Measurements from ENCODE around the gene ZBTB20.
"Not testable (repeated sequence)": the region's sequence is repeated elsewhere in the genome, so short reads cannot be mapped to it uniquely, and the experiment has no call there.

ZBTB20 gene

DNA sequence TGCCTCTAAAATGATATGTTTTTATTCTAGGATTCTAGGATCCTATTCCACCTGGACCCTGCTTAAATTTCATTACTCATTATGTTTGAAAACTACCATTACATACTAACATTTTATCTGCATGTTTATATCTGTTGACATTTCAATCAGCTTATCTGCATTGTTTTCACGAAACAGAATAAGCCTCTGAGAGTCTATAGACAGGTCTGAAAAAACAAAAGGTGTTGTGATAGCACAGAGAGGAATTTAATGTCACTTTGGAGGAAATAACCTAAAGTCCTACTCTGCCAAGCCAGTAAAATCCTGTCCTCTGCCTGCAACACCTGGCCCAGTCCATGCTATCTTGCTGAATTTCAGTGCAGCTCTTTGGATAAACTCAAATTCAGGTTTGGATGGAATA, 315.2 kb downstream of the ZBTB20 start:
- DNase-seq (ENCODE audit: low read depth in 2 of 2): no peak

DNA sequence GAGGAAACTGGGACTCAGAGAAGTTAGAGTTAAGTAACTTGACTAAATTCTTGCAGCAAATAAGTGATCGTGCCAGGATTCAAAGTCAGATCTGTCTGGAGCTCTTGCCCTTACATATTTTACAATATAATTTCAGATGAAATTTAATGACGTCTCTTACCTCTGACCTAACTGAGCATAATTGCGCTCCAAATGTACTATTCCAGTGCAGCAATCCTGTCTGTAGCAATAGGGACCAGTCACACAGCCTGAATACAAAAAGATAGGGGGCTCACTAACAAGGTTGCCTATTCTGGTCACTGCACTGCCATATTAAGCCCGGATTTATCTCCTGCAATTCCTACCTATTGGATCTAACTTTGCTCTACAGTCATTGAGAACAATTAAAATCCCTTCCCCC, 316.4 kb downstream of the ZBTB20 start:
- DNase-seq (ENCODE audit: low read depth in 2 of 2): no peak

DNA sequence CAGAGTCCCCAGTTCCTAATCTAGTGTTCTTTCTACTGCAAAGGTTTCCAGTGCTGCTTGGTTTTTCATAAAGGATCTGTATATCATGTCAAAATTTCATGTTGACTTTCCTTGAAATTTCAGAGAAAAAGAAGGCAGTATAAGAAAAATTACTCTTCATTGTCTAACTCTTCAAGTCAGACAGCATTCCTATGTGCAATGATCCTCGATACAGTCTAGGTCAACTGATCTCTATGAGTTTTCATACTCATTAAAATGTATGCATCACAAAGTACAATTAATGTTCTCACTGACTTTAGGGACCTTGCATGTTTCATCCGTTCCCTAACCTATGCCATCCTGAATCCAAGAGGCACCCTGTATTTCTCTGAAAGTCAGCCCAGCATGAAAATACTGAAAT, 317.3 kb downstream of the ZBTB20 start:
- no peak for DNase-seq (ENCODE audit: low read depth in 2 of 2)

DNA sequence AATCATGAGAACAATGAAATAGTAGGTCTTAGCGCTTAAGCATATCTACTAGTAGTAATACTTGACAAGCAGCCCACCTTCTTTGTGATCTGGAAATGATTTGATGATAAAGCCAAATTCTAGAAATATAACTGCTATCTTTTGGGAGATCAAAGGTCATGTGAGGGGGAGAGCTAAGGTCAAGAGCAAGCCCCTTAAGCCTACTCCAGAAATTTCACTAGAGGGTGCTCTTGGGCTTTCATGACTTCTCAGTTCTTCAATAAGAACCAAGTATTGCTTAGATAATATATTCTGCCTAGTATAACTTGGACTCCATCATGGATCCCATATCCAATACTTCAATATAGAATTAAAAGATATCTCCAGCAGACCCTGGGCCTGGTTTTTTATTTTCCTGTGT, 319.6 kb downstream of the ZBTB20 start:
- no peak for DNase-seq (ENCODE audit: low read depth in 2 of 2)

DNA sequence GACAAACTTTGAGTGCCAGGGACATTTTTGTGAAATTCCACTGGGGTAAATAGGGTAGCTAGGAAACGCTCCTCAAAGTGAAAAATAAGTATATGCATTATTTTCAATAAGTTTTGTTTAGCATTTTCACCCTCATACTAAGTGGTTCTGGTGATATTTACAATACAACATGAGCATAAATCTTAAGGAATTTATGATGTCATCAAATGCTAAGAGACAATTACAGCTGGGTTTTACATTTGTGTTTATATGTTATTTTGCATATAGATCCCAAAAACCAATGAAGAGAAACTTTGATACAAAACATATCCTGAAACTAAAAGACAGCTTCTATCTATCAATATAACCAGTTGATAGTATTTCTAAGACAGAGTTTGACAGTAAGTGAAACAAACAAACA, 323.1 kb downstream of the ZBTB20 start:
- no peak for DNase-seq (ENCODE audit: low read depth in 2 of 2)

DNA sequence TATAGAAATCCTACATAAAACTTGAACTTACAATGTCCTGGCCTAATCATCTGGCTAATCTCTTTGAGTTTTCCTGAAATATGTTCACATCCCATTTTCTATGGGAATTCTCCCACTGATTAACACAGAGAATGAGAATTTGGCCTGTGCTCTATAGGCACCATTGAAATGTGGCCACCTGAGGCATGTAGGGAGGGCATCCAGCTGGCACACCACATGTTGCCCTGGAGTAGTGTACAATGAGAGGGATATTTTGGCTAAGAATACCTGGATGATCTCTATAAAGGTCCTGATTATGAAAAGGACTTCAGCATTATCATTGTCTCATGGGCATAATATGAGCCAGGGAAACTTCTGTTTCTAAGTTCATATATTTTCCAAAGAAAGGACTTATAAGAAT, 324.0 kb downstream of the ZBTB20 start:
- DNase-seq (ENCODE audit: low read depth in 2 of 2): no peak

DNA sequence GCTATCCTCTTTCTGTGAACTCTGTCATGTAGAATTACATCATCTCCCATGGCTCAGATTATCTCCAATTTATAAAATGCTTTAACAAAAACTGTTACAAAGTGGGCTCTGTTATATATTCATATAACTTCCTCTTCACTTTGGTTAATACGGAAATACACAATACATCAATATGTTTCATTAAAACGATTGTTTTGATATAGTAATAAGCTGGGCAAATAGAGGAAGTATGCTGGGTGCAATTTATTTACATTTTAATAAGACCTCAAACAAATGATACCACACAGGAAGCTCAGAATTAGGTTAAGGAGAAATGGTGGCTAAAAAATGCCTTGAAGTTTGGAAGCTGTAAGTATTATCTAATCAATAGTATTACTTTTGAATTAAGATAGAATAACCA, 331.0 kb downstream of the ZBTB20 start:
- no peak for DNase-seq (ENCODE audit: low read depth in 2 of 2)

DNA sequence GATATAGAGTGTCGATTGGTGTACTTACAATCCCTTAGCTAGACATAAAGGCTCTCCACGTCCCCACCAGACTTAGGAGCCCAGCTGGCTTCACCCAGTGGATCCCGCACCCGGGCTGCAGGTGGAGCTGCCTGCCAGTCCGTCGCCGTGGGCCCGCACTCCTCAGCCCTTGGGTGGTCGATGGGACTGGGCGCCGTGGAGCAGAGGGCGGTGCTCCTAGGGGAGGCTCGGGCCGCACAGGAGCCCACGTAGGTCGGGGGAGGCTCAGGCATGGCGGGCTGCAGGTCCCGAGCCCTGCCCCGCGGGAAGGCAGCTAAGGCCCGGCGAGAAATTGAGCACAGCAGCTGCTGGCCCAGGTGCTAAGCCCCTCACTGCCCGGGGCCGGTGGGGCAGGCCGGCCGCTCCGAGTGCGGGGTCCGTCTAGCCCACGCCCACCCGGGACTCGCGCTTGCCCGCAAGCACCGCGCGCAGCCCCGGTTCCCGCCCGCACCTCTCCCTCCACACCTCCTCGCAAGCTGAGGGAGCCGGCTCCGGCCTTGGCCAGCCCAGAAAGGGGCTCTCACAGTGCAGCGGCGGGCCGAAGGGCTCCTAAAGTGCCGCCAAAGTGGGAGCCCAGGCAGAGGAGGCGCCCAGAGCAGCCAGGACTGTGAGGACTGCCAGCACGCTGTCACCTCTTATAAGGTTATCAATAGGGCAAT, 334.4 kb downstream of the ZBTB20 start:
- not testable (repeated sequence) for DNase-seq (ENCODE audit: low read depth in 2 of 2)

DNA sequence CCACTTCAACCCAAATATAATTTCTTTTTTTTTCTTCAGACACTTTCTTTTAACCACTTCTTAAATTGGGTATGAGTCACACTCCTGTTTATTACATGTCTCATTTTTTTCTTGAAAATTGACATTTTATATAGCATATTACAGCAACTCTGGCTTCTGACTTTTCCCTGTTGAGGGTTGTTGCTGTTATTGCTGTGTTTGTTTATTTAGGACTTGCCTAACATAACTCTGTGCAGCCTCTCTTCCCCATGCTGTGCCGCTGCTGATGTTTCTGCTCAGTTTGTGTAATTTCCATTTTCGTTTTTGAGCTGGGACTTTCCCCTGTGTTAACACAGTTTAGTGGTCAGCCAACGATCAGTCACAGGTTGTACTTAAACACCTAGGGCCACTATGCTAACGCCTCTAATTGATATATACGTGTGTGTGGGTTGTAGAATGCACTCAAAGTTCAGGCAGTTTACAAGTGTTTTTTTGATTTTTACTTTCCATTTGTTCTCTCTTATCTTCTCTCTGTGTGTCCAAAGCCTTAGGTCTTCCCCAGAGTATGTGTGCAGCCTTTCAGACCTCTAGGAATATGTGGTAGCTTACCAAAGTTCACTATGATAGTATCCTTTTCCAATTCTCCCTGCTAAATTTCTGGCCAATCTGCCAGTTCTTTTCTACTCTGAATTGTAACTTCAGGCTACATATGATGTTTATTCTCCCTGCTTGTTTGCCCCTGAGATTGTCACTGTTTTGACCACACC, 337.2 kb downstream of the ZBTB20 start:
- DNase-seq (ENCODE audit: low read depth in 2 of 2): no peak

DNA sequence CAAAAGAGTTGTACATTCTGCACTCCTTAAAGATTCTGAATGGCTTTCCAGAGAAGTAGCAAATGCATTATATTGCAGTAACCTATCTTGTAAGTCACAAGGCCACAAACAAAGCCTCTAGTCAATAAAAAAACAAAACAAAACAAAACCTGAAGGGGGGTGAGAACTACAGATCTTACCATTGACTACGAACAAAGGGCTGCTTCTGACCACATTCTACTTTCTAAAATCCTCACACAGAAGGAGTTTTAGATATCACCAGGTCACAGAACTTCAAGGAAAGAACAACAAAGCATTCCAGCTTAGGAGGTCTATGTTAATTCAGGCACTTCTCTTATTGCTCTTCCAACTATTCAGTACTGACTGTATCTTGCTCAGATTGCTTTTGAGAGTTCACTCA, 343.0 kb downstream of the ZBTB20 start:
- DNase-seq (ENCODE audit: low read depth in 2 of 2): no peak

DNA sequence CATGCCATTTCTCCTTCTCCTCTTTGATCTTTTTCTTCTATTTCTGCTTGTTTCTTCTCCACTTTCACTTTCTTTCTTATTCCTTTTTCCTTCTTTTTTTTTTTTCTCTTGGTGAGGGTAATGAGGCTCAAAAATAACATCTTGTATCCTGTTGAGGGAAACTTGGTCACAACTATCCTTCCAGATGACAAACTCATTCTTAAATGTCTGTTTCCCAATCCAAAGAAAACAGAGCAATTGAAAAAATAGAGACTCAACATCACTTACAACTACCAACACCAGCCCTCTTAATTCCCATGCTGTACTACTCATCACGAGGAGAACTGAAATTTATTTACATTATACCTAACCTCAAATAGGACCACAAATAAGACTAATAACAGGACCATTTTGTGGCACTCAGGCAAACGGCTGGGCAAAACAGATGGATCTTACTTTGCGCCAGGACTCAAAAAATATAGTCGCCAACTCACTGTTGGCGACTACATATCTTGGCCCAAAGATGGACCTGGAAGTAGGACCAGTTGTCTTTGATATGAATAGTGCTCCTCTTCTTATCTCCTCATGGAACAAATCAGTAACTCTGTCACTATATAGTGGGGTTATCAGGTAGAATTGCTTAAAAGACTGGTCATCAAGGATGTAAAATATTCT, 343.9 kb downstream of the ZBTB20 start:
- no peak for DNase-seq (ENCODE audit: low read depth in 2 of 2)

DNA sequence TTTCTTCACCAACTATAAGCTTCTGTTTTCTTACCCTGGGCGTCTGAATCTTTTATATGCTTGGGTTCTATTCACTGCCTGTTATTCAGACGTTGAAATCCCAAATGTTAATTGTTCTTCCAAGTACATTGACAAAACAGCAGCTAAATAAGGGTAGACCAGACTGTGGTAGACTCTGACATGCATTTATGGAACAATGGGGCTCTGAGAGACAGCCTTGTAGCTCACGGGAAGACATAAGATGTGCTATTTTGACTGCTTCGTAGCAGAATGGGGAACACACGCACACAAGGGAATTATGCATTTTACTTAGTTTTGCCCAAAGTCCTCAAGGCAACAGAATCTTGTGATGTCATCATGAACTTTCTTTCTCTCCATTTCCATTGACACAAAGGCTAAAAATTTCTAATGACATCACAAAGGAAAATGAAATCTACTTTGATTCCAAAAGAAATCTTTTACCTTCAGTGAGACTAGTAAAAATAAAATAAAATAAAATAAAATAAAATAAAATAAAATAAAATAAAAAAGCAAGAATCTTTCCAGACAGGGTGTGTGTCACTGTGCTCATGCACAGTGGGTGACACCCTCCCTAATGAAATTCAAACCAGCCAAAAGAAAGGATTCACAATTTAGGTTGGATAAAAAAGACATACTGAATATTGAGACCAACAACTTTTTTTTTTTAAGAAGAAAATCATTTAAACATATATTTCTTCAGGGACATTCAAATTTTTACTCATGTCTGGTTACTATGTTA, 346.6 kb downstream of the ZBTB20 start:
- no peak for DNase-seq (ENCODE audit: low read depth in 2 of 2)

DNA sequence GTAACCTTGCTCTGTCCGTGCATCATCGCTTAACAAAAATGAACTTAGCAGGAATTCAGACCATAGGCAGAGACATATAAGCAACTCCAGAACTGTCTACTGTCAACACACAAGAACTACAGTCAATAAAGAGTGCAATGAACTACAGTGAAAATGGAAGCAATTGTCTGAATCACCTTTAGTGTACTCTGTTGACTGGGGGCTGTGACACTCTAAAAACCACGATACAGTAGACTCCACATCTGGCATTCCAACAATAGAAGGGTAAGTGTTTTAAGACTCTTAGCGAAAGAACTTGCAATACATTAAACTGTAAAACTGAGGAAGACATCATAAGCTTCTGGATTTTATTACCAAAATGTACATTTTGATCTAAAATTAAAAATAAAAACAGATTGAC, 347.3 kb downstream of the ZBTB20 start:
- DNase-seq (ENCODE audit: low read depth in 2 of 2): no peak

DNA sequence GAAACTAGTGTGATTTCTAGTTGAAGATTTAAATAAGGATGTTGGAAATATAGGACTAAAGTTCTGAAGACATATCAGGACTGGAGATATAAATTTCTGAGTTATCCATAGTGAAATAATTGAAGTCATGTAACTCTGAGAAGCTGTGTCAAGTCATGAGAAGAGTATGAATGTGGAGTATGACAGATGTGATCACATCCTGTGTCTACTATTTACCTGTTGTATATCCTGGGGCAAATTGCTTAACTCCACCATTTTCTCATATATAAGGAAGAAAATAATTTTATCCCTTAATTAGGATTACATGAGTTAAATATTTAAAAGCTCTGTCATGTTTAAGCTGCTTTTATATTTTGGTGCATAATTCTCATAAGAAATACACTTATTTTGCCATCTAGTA, 350.3 kb downstream of the ZBTB20 start:
- no peak for DNase-seq (ENCODE audit: low read depth in 2 of 2)

DNA sequence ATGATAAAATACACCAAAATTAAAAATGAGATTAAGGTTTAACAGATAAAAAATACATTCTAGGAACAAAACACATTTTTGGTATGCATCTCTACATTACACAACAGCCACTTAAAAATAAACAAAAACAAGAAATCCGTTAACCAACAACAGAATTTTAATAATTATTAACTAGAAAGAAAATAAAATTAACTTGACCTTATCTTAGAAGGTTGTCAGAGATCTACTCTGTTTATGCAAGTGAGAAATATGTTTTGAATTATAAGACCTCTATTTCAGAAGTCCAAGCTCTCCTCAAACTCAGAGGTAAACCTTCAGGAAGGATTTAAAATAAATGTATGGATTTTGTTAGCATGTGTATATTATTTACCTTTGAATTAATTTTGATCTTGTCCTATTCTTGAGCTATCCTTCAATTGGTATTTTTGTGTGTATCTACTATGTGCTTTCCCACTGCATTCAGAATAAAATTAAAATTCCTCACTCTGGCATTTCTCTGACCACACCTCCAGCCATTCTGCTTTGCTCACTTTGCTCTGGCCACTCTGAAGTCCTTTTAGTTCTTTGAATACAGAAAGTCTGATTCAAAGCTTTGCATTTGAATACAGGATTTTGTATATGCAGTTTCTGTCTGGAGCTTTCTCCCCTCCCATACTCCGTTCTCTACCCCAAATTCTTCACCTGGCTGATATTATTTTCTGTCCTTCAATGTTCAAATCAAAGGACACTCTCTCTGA, 352.0 kb downstream of the ZBTB20 start:
- DNase-seq (ENCODE audit: low read depth in 2 of 2): no peak

DNA sequence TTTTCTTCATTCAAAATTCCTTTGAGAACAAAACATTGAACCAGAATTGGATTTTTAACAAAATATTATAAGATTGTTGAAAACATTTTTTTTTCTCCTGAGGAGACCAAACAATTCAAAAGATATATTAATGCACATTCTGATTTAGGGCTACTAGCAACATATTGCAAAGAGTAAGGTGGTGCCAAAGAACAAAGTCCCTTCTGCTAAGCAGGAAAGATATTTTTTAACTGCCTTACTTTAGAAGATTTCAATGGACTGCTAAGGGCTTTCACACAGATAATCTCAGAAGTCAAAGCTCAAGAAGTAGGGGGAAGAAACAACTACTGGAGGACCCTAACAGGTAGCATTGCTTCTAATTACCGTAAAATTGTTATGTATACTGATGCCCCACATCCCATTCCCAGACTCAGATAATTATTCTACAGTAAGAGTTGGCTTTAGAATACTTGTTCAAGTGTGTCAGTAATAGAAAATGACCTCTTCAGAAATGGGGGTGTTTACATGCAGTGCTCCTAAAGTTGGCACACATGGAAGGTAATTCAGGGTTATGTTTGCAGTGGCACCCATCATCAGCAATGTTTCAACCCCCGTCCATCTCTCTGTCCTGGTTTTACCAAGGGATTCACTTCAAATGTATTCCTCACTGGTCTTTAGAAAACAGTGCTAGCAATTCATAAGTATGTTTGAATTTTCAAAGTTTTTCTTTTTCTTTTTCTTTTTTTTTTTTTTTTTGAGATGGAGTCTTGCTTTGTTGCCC, 354.7 kb downstream of the ZBTB20 start:
- DNase-seq (ENCODE audit: low read depth in 2 of 2): no peak

DNA sequence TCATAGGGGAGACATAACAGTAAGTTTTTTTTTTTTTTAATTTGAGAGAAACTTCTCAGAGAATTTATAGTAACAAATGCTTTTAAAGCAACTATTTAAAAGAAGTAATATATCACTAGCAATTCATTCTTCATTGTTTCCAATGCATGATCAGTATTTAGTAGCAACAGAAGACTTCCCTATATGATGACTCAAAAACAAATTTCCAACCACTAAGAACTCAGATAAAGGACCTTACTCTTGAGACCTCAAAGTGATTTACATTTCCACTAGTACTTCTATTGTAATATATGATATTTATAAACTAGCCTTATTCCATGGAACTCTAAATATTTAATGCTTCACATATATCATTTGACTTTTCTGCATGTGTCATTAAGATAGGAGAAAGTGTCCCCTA, 356.3 kb downstream of the ZBTB20 start:
- no peak for DNase-seq (ENCODE audit: low read depth in 2 of 2)

DNA sequence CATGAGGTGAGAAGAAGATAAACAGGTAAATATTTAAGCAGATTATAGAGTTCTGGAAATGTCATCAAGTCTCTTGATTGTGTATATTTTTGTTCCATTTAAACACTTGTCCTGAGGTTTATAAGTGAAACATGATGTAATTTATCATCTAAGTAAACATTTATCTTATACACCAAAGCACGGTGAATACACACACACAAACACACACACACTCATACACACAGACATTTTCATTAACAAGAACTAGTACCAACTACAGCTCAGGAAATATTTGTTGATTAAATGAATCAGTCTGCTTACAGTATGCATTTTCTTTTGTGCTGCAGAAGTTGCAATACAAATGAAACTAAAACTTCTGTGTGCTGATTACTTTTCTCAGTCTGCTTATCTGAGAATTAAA, 357.3 kb downstream of the ZBTB20 start:
- DNase-seq (ENCODE audit: low read depth in 2 of 2): no peak

DNA sequence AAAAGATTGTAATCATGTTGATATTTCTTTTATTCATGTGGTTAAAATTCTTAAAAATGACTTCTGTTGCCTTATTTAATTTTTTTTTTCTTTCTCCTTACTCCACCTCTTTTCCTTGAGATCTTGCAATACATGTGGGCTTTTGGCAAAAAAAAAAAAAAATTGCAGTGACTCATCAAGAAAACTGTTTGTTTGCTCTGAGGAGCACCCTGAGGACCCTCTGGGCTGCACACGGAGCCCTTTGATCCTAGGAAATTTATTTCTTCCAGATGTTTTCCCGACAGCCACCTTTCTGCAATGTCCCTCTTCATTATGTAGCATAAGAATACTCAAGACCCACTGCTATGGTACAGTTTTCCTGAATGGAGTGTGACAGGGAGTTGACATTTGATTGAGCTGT, 371.7 kb downstream of the ZBTB20 start:
- DNase-seq (ENCODE audit: low read depth in 2 of 2): no peak

DNA sequence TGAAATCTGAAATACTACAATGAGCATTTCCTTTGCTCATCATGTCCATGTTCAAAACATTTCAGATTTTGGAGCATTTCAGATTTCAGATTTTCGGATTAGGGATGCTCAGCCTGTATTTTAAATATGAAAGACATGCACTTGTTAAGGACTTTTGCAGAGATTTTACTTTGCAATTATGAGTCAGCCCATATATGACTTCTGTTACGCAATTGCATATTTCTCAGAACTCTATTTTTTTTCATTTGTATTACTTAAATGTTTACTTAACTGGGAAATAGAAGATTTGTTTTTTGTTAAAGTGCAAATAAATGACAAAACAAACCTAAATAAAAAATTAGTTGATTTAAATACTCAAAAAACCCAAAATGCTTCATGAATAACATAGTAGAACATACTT, 376.2 kb downstream of the ZBTB20 start:
- no peak for DNase-seq (ENCODE audit: low read depth in 2 of 2)

DNA sequence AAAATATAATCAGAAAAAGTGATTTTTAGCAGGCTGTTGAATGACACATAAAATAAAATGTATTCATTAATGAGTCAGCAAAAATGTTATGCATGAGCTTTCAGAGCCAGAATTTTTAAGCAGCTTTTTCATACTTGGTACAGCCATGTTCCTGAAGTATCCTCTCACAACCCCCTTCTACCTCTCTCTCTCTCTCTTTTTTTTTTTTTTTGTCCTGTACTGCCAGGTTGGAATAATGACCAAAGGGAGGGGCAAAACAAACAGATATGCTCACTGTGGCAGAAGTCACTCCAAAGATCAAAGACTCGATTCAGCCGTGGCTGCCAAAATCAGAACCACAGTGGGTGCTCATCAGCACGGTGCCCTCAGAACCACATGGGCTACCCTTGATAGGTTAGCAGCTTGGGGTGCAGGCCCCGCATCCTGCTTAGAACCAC, 383.0 kb downstream of the ZBTB20 start:
- no peak for DNase-seq (ENCODE audit: low read depth in 2 of 2)
